Measurements from ENCODE around the gene STRADA.

The STRADA gene

DNA sequence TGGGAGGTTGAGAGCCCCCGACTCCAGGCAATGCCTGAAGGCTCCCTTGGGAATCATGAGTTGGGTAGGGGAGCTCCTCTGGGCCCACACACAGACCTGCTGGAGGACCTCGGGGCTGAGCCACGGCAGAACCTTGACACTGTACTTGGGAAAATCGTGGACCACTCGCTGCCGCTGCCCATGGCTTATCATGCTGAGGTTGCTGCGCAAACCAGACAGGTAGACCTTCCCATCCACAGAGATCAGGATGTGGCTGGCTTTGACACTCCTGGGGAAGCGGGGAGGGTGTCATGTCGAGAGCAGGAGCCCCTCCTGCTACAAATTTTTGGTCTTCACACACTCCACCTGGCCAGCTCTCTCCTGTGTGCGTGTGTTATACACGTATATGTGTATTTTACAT is 34.4 kb downstream of the STRADA start:
- TF ChIP-seq, protein P1, sequence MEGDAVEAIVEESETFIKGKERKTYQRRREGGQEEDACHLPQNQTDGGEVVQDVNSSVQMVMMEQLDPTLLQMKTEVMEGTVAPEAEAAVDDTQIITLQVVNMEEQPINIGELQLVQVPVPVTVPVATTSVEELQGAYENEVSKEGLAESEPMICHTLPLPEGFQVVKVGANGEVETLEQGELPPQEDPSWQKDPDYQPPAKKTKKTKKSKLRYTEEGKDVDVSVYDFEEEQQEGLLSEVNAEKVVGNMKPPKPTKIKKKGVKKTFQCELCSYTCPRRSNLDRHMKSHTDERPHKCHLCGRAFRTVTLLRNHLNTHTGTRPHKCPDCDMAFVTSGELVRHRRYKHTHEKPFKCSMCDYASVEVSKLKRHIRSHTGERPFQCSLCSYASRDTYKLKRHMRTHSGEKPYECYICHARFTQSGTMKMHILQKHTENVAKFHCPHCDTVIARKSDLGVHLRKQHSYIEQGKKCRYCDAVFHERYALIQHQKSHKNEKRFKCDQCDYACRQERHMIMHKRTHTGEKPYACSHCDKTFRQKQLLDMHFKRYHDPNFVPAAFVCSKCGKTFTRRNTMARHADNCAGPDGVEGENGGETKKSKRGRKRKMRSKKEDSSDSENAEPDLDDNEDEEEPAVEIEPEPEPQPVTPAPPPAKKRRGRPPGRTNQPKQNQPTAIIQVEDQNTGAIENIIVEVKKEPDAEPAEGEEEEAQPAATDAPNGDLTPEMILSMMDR (IDR thresholded peaks at IDR 0.05; ENCODE audit: low read depth, low read length, missing control alignments) = no peak
- no peak overlapping the region for H3K4me3 ChIP-seq (ENCODE audit: low read depth, low read length)
- no peak for DNase-seq (ENCODE audit: low read depth)

DNA sequence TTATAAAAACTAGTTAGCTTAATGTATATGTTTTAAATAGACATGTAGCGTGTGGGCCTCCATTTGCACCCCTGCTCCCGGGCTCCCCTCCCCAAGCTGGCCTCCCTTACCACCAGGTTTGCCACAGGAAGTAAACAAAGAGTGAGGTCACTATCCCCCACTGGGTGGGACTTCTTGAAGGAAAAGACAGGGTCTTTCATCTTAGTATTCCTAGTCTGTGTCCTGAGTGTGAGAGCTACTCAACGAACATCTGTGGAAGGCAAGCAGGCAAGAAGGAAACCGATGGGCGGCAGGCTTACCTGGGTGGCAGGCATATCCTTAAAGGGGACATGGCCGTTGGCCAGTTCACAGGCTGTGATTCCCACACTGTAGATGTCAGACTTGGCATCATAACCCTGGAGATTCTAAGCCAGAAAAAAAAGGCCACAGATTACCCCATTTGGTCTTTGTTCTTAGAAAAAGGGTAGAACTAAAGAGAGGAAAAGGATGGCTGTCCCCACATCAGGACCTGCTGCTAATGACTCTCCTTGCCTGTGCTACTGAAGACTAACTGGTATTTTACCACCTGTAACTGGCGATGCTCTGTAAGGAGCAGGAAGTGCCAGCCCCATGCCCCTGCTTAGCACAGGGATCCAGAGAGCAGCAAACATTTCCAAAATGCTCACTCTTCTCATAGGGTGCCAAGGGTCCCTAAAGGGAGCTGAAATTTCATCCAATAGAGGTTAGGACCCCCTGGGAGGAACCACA is 35.1 kb downstream of the STRADA start:
- no peak for DNase-seq (ENCODE audit: low read depth)
- TF ChIP-seq, protein P1 (IDR thresholded peaks at IDR 0.05; ENCODE audit: low read depth, low read length, missing control alignments) = no peak
- no peak overlapping the region for H3K4me3 ChIP-seq (ENCODE audit: low read depth, low read length)

DNA sequence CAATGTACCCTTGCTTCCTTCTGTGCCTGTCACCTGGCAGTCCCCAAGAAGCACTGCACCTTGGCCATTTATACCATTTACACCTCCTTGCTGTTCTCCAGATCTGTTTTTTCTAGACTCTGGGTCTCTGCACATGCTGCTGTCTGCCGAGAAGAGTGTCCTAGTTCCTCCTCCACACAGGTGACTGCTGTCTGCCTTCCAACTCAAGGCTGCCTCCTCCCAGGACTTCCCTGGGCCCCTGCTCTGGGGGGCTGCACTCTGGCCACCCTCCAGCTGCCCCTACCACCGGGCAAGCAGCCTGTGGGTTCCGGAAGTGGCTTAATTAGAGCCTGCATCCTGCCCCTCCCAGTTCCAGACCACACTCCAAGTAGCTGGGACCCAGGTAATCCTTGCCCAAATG is 35.9 kb downstream of the STRADA start:
- TF ChIP-seq, protein P1 (IDR thresholded peaks at IDR 0.05; ENCODE audit: low read depth, low read length, missing control alignments) = no peak
- DNase-seq (ENCODE audit: low read depth) = no peak
- no peak overlapping the region for H3K4me3 ChIP-seq (ENCODE audit: low read depth, low read length)

DNA sequence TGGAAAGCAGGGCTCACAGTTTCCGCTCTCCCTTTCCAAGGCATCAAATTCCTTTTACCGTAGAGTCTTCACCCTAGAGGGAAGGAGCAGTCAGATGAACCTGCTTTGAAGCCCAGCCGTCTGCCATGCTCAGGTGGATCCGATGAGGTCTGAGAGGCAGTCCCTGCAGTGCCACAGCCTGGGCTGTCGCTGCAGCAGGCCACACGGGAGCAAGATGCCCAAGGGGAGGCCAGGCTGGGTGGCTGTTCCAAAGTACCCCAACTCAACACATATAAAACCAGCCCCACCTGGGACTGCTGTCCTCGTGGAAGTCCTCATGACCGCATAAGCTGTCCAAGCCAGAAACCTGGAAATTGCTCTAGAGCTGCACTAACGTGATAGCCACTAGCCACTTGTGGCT is 36.8 kb downstream of the STRADA start:
- H3K4me3 ChIP-seq (ENCODE audit: low read depth, low read length) = no peak overlapping the region
- DNase-seq (ENCODE audit: low read depth) = no peak
- TF ChIP-seq, protein P1 (IDR thresholded peaks at IDR 0.05; ENCODE audit: low read depth, low read length, missing control alignments) = no peak

DNA sequence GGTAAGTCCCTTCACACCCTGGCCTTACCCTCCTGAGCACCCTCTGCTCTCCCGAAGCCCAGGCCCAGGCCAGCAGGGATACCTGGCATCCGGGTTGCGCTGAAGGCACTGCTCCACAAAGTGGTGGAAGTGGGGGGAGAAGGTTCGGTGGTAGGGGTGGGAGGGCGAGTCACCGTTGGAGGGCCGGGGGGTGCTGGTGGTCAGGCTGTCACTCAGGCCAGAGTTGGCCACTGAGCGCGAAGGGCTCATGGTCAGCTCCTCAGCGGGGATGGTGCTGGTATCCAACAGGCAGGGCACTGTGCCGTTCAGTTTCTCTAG is 37.4 kb downstream of the STRADA start:
- TF ChIP-seq, protein P1 (IDR thresholded peaks at IDR 0.05; ENCODE audit: low read depth, low read length, missing control alignments) = no peak
- no peak for DNase-seq (ENCODE audit: low read depth)
- H3K4me3 ChIP-seq (ENCODE audit: low read depth, low read length) = no peak overlapping the region

DNA sequence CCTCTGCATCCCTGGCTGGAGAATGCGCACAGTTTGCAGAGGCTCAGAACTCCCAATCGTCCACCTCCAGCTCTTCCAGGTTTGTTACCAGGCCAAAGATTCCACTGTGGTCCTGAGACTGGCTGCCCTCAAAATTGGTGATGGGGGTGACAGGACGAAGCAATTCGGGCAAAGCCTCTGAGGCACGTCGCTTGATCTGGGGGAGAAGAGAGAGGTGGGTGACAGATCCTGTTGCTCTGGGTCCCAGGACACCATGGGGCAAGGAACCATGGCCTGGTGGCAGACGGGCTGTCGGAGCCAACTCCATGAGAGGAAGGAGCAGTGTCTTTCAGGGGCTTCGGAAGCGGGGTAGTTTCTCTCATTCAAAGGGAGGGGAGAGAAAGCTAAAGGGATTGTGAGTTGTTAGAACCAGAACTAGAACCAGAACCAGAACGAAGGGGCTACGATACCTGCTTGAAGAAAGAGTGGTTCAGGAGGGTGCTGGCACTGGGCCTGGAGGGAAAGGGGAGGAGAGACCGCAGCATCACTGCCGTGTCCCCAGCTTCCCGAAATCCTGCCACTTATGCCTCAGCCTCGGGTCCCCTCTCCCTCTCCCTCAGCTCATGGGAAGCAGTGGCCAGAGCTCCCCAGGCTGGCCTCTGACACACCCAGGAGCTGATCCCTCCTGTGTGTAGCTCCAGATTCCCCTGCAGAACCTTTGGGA is 37.9 kb downstream of the STRADA start:
- TF ChIP-seq, protein P1 (IDR thresholded peaks at IDR 0.05; ENCODE audit: low read depth, low read length, missing control alignments) = no peak
- no peak overlapping the region for H3K4me3 ChIP-seq (ENCODE audit: low read depth, low read length)
- no peak for DNase-seq (ENCODE audit: low read depth)

DNA sequence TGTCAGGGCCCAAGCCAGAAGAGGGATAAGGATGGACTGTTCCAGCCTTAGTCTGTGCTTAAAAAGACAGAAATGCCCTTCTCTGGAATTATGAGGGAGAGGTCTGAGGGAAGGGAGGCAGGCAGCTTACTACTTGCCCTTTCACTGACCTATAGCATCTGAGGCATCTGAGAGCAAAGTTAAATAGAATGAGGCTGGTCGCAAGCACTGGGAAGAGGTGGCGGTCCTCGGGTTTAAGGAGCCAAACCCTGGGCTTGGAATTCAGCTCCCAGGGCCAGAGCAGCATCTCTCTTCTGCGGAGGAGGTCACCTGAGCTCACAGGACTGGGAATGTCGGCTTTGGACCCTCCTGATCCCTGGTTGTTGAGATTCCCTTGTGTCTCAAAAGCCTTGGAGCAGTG is 38.6 kb downstream of the STRADA start:
- DNase-seq (ENCODE audit: low read depth) = no peak
- no peak overlapping the region for H3K4me3 ChIP-seq (ENCODE audit: low read depth, low read length)
- TF ChIP-seq, protein P1 (IDR thresholded peaks at IDR 0.05; ENCODE audit: low read depth, low read length, missing control alignments) = no peak

Measured in GM12864 (cell line).